ENCODE results near the gene ZBTB7C.

The ZBTB7C gene

DNA sequence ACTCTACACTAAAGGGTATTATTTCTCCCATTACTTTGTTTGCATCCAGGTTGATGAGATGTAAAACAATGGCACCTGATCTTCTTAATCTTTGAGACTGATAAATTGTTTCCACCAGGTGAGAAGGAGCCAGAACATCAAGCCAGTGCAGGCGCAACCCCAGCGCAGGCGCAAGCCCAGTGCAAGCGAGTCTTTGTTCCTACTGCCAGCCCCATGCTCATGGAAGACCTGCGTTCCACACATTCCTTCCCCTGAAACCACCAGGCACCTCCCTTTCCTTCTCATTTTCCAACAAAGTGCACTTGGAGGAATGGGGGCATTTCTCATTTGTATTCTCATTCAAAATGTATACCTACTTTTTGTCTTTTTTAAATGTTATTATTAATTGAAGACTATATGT, 290.0 kb downstream of the ZBTB7C start:
- no peak for DNase-seq (ENCODE audit: low spot score)

DNA sequence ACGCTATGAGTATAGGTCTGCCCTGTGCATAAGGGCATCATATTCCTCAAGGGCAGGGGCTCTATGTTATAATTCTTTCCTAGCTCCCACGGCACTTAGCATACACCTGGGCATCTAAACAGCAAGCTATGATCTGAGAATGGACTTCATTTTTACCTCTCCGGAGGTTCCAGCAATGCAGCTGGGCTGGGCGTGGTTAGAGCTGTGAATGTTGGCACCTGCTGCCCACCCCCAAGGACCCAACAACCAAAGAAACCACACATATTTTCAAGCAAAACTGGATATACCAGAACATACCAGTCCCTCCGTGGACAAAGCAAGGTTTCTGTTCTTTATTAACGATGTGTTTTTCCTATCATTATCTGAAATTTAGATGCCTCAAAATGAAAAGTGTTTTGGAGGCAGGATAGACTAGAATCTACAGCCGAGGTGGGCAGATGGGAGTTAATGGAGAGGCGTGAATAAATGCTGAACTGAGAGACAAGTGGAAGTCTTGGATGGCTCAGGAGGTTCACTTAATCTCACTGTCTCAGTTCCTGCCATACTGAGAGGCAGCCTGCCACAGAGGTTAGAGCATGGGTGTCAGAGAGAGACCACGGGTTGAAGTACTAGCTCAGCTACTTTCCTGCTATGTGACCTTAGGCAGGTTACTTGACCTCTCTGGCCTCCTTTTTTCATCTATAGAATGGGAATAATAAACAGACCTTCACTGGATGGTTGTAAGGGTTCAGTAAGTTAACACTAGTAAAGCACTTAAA, 292.1 kb downstream of the ZBTB7C start:
- no peak for DNase-seq (ENCODE audit: low spot score)

DNA sequence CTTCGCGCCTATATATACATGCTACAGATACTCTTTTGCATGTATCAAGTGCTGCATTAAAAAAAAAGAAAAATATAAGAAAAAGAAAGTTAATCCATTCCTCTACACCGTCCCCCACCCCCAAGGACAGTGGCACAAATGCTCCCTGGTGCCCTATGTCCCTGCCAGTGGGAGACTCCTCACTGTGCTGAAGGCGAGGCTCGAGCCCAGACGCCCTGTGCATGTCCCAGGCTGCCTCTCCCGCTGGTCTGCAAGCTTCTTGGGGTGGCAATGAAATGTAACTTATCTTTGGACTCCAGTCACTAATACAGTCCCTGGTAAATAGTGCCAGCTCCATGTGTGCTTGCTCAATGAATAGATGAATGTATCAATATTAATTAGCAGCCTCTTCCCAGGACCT, 293.2 kb downstream of the ZBTB7C start:
- no peak for DNase-seq (ENCODE audit: low spot score)

DNA sequence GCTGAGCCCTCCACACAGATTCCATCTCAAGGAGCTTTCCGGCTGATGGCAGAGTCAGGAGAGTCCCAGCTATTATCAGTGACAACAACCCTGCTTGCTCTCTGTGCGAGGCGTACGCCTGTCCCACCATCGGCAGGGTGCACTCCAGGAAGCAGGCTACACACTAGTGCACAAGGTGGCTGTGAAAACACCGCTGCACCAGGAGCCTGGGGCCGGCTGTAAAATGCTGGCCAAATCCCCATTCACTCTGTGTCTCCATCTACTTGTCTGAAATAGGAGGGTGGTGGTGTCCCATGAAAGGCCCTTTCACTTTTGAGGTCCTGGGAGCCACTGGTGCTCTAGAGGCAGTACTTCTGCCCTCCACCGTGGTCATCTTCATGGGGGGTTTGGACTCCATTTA, 295.5 kb downstream of the ZBTB7C start:
- no peak for DNase-seq (ENCODE audit: low spot score)

DNA sequence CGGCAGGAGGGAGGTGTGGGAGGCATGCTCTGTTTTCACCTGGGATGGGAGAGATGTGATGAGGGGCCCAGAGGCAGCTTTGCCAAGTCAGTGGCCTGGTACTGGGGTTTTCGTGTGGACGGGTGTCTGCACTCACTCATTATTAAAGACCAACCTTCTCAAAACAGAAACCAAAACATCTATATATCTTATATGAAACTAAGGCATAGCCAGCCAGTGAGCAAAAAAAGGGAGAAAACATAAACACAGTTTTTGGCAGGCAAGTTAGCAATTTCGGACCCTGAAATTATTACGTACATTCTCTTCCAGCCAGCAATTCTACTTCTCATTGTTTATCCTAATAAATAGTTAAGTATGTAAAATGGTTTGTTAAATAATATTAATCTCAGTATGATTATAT, 297.6 kb downstream of the ZBTB7C start:
- no peak for DNase-seq (ENCODE audit: low spot score)

DNA sequence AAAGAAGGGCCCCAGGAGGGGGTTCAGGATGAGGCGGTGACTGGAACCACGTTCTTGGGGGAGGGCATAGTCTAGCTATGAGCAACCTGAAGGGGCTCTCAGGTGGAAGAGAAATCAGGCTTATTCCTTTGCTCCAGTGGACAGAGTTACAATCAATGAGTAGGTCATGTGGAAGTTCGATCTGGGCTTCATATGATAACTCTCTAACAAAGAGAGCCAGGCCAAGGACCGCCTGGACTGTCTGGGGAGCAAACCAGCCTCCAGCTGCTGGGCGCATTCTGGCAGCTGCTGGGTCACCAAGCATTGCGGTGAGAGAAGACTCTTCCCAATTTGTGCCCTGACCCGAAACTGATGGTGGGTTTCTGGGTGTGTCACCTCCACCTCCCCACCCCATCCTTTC, 298.4 kb downstream of the ZBTB7C start:
- DNase-seq (ENCODE audit: low spot score): no peak

DNA sequence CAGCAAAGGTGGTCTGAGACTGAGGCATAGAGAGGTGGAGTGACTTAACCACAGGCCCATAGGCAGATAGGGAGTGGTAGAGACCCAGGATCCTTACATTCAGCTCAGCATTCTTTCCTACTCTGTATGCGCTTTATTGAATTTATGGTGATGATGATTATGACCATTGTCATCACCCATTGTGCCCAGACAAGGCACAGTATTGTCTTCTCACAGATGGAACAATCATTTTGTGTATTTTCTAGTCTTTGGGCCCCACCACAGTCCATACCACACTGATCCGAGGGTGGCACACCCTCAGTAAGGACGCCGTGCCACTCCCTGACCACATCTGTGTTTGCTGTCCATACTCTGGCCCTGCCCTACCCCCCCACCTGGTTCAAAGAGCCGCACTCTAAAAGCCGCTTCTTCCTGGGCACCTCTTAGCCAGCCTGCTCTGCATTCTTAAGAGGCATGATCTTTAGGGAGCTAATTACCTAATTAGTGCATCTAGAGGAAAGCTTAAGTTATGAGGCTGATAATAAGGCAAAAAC, 299.2 kb downstream of the ZBTB7C start:
- DNase-seq (ENCODE audit: low spot score): no peak

DNA sequence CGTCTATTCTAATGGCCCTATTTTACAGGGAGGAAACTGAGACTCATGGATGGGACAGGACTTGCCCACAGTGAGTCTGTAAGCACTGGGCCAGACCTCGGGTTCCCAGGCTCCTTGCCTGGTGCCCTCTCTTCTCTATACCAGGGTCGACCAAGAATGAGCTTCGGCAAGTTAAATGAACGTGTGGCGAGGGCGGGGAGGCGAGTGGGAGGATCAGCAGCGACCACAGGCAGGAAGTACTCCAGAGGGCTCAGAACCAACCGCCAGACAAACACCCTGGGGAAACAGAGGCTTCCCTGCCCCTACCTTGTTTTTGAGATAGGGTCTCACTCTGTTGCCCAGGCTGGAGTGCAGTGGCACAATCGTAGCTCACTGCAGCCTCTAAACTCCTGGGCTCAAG, 301.0 kb downstream of the ZBTB7C start:
- DNase-seq (ENCODE audit: low spot score): no peak

DNA sequence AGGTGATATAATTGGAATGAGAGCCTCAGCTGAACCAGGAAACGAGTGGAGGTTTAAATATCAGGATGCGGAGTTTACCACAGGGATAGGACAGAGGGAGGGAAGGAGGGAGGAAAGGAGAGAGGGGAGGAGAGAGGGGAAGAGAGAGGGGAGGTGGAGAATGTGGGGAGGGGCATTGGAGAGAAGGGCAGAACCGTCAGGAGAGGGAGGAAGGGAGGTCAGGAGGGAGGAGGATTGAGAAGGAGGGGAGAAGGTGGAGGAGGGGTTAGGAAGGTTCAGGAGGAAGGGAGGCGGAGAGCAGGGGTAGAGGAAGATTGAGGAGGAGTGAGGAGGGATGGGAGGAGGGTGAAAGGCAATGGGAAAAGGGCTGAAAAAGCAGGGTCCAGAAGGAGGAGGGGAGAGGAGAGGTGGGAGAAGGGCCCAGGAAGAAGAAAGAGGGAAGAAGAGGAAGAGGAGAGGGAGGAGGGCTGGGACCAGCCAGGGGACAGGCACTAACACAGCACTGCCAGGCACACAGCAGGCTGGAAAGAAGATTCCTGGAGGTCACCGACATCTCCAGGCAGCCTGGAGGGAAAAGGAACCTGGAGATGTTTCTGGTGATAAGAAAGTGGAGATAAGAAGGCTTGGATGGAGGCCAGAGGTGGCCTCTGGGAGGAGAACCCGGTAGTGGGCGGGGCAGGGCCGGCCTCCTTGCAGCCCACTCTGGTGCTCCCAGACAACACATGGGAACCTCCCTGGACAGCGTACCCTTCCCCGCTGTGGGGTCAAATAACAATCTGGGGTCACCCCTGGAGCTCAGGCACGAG, 302.0 kb downstream of the ZBTB7C start:
- DNase-seq (ENCODE audit: low spot score): no peak

DNA sequence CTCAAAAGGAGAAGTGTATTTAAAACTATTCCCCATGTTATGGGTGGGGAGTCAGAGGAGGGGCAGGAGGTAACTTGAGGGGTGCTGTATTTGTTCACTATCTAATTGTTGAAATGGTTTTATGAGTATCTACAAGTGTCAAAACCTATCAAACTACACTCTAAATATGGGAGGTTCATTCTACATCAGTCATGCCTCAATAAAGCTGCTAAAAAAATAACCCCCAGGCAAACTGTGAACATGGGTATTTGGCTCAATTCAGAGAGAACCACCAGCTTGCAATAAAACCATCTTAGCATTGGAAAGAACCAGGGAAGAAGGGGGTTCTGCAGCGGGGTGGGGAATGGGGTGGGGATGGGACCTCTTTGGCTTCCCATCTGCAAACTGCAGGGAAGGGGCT, 302.7 kb downstream of the ZBTB7C start:
- no peak for DNase-seq (ENCODE audit: low spot score)

DNA sequence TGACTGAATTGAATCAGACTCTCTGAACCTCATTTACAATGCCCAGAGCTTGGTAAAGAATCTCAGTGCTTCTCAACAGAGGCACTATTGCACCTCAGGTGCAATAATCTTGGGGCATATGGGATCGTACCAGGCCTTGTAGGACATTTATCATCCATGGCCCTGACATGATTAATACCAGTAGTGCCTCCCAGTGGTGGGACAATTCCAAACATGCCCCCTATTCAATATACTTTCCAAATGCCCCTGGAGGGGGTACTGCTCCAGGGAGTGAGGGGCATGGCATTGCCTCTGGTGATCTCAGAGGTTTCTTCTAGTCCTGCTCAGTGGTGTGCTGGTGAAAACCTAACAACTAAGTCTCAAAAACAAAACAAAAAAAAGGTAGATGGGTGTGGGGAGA, 303.9 kb downstream of the ZBTB7C start:
- no peak for DNase-seq (ENCODE audit: low spot score)

DNA sequence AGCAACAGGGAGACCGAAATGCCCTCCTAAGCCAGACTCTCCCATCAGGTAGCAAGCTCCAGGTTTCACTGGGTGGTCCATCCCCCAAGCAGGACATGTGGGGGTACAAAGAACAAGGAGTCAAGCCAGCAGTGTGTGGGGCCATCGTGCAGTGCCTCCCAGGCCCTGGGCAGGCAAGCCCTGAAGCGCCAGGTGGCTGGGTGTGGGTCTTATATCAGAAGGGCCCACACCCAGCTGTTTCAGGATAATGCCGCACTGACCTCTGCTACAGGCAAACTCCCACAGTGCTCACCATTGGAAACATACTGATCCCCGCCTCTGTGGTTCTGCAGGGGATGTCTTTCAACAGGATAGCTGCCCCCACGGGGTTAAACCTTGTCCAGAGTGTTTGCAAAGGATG, 304.5 kb downstream of the ZBTB7C start:
- DNase-seq (ENCODE audit: low spot score): no peak

DNA sequence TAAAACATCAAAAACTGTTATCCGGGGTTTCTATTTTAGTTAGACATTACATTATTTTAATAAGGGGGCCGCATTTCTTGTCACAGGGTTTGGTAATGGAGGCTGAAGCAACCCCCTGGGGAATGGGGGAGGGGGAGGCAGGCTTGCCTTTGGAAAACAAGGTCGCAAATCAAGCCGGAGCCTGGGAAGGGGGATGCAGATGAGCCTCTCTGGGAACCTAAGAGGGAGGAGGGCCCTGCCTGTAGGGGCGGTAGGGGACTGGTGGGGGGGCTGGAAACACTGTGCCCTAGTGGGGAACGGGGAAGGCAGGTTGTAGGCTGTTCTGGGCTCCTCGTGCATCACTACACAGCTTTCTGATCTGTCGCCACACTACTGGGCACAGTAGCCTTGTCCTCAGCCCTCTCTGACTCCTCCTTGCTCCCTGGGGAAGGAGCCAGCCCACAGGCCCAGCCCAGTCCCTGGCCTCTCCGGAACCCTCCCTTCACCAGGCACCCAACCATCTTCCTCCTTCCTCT, 308.5 kb downstream of the ZBTB7C start:
- DNase-seq (ENCODE audit: low spot score): no peak

DNA sequence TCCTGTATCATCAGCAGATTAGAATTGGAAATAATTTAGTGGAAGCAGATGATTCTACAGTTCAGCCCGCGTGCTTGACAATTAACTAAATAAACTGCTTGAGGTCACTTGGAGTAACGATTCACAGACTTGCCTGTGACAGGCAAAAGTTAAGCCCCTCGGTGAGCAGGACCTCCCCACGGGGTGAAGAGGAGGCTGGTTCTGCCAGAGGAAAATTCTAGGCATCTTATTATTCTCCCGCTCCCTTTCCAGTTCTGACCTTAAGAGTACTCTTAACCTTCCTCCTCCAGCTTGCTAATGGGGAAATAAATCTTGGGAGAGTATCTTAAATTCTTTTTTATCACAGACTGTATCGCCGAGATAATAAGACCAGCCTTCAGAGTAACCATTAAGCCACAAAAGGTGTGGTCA, 309.0 kb downstream of the ZBTB7C start:
- DNase-seq (ENCODE audit: low spot score): no peak

DNA sequence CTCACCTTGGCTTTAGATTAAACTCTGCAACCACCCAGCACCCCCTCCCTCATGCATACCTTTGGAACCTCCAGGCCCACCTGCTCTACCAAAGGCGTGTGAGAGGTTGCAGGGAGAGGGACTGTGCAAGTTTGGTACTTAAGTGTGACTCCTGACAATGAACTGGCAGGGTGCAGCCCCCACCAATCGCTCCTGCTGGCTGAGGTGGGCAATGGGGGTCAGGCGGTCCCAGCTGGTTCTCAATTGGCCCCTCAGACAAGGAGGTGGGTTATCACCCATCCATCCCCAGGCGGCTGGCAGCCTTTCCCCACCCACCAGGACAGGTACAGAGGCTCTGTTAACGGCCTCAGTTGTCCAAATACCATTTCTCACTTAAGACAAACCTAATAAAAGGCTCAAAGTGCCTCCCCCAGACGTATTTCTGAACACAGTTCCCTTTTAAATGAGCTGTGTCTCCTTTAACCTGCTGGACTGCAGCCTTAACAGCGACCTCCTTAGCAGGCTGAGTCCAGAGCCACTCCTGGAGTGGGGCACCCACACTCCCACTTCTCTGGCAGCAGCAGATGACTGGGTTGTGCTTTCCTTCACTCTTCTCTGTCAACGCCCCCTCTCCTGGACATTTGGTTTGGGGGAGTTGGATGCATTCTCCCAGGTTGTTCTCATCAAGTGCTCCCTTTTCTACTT, 309.6 kb downstream of the ZBTB7C start:
- no peak for DNase-seq (ENCODE audit: low spot score)

DNA sequence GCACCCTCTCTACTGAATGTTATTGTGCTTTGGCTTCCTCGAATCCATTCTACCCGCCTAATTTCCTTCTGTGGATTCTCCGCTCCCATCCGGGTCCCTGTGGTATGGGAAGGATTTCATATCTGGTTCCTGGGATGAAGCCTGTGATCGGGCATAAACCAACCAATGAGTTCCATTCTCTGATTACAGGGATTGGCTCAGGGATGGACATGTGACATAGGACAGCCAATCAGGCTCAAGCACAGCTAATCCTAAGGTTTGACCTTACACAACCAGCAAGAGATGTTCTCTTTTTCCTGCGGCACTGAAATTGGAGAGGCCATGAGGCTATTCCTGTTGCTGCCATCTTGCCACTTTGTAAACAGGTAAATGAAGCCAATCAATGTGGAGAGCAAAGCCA, 310.6 kb downstream of the ZBTB7C start:
- DNase-seq (ENCODE audit: low spot score): no peak

DNA sequence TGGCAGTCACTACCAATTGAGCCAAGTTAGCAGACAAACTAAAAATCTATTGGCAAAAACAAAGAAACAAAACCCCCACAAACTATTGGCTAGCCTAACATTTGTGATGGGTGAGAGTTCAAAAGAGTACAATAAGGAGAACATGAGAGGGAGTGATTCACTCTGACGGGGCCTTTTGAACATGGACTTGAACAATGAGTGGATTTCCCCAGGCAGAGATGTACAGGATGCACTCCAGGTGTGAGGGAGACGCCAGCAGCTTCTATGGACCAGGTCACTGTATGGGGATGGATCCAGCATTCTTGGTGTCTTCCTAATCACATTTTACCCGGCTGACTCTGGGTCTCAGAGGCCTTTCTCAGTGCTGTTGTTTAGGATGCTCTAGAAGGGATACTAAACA, 311.2 kb downstream of the ZBTB7C start:
- no peak for DNase-seq (ENCODE audit: low spot score)

DNA sequence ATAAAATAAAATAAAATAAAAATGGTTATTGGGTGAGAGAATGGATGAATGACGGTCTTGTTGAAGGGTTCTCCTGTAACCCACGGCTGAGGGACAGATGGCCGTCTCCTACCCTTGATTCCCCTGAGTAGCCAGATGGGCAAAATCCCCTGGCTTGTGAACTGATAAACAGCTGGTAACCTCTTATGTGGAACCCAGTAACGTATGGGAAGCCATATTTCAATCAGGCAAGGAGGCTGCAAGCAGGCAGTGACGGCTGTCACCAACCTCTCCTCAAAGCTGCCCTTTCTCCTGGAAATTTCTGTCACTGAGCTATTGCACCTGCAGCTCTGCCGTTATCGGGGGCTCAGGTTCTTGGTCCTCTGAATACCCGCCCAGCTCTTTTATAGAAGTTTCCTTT, 313.5 kb downstream of the ZBTB7C start:
- no peak for DNase-seq (ENCODE audit: low spot score)

DNA sequence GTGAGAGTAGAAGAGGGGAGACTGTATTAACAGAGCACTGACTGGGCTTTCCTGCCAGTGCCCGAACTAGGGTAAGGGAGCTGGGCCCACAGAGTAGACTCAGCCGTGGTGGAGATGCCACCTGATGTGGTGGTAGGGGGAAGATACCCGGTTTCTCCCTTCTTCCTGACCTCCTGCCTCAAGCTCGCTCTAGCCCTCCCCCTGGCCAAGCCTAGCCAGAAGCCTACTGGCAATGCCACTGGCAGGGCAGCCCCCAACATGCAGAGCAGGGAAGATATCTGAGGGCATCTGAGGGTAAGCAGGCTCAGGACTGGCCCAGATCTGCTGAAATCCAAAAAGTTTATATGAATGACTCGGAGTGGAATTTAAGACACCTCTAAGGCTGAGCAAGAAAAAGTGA, 316.1 kb downstream of the ZBTB7C start:
- no peak for DNase-seq (ENCODE audit: low spot score)

DNA sequence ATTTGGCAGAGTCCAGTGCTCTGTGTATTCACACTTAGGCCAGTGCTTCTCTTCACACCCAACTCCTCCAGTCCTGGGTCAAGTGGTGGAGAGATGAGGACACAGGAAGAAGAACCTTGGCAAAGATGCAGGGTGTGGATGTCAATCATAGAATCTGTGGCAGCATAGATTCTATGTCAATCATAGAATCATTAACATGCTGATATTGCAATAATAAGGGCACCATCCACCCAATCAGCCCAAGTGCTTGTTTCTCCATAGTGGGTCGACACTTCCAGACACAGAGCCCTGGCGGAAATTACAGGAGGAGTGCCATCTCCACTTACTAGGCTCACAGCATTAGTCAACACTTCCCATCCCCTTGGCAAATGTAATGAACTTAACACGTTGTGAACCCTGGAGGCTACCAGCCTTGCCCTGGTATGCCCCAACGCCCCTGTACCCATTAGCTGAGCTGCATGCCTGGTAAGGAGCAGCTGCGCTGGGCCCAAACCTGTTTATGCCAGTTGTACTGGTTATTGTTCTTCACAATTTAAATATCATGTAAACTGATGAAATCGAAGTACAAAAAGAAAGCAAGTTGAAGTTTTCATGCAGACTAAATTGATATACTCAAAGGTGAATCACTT, 317.2 kb downstream of the ZBTB7C start:
- no peak for DNase-seq (ENCODE audit: low spot score)

DNA sequence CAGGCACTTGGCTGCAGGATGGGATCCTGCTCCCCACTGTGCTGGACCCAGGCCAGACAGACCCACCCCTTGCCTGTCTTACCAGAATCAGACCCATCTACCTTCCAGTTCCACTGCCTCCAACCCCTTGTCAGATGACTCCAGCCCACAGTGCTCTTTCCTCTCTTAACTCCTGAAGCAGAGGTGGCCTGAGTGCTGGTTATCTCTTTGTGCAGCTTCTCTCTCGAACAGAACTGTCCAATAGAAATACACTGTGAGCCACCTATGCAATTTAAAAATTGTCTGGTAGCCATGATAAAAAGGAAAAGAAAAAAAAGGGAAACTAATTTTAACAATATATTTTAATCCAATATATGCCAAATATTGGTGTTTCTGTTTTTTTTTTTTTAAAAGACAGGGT, 318.5 kb downstream of the ZBTB7C start:
- DNase-seq (ENCODE audit: low spot score): no peak

DNA sequence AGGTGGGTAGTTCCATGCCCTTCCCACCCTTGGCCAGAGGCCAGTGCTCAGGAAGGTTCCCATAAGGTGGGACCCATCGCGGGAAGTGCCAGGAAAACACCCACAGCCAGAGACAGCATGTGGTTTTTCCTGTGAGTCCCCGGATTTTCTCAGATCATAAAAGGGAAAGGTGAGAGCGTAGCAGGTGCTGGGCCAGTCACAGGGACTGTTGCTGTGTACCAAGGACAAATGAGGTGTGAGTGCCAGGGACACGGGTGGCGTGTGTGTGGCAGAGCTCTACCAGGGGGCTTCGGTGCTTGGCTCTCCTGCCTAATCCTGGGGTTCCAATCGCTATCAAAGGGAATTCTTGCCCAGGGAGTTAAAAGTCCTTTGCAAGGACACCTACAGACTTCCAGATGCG, 319.2 kb downstream of the ZBTB7C start:
- no peak for DNase-seq (ENCODE audit: low spot score)

Data from hepatic stellate cell (primary cell).